Astrocyte (in vitro differentiated cells and primary cell): ENCODE data around the gene RC3H1.

ENCODE experiments used
- EZH2 ChIP-seq: IDR thresholded peaks from 2 replicates; pipeline ENCODE4 v1.6.1; 2012; ENCODE audit warnings: mild to moderate bottlenecking, low read length, inconsistent platforms; ENCODE audit not compliant: insufficient read depth
- TF ChIP-seq, protein P1 (sequence below): IDR thresholded peaks from 2 replicates; pipeline ENCODE4 v1.5.1; 2011; ENCODE audit warnings: low read depth, mild to moderate bottlenecking, inconsistent platforms, low read length, moderate library complexity; ENCODE audit not compliant: insufficient read depth

DNA sequence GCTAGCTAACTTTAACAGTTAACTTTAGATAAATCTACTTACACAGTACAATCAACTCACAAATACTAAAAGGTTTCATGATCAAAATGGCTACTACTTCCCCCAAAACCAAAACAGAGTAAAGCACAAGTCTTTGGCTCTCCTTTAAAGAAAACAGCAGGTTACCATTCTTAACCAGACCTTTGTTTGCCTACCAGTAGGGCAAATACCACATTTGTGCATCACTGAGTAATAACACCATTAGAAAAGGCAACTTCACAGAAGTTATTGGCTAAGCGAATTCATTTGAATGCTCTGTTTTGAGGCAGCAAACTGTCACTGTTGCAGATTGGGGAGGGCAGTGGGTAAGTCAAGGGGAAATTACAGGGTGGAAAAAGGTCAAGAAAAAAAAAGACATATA lies 87.7 kb downstream of the RC3H1 start:
- TF ChIP-seq, protein P1, sequence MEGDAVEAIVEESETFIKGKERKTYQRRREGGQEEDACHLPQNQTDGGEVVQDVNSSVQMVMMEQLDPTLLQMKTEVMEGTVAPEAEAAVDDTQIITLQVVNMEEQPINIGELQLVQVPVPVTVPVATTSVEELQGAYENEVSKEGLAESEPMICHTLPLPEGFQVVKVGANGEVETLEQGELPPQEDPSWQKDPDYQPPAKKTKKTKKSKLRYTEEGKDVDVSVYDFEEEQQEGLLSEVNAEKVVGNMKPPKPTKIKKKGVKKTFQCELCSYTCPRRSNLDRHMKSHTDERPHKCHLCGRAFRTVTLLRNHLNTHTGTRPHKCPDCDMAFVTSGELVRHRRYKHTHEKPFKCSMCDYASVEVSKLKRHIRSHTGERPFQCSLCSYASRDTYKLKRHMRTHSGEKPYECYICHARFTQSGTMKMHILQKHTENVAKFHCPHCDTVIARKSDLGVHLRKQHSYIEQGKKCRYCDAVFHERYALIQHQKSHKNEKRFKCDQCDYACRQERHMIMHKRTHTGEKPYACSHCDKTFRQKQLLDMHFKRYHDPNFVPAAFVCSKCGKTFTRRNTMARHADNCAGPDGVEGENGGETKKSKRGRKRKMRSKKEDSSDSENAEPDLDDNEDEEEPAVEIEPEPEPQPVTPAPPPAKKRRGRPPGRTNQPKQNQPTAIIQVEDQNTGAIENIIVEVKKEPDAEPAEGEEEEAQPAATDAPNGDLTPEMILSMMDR = no peak
- no peak for TF ChIP-seq EZH2
